HEK293 (cell line): ENCODE measurements around the gene PRADC1.

Experiments
- CTCF ChIA-PET: fragments of 350-600 bp; formaldehyde crosslinking; extraction: SDS; loops from one replicate; lab custom pipeline; 2021; ENCODE audit warnings: antibody characterized with exemption; lab: Yijun Ruan, JAX
- POLR2A ChIA-PET: fragments of 300-600 bp; formaldehyde crosslinking; extraction: SDS; loops from one replicate; lab custom pipeline; 2020; ENCODE audit warnings: antibody characterized with exemption, inconsistent platforms; lab: Yijun Ruan, JAX
- H3K27ac ChIP-seq: fragments of 200-500 bp; sonication (Bioruptor generic); 2 replicates; pipeline ENCODE4 v1.5.1; 2014; ENCODE audit warnings: low read depth, low read length, control low read depth, inconsistent platforms; ENCODE audit errors: extremely low read depth
- H3K36me3 ChIP-seq, 2 experiments: fragments of 200-500 bp in 1 of 2; sonication (Bioruptor generic) in 1 of 2; 1 replicate in 1 of 2; 2 replicates in 1 of 2; pipeline ENCODE4 v1.5.1; 2014 to 2017; ENCODE audit warnings: inconsistent platforms in 2 of 2, low read length in 2 of 2; ENCODE audit not compliant: control insufficient read depth in 2 of 2, insufficient read depth in 1 of 2
- H3K4me1 ChIP-seq: fragments of 200-500 bp; sonication (Bioruptor generic); 2 replicates; pipeline ENCODE4 v1.5.1; 2014; ENCODE audit warnings: mild to moderate bottlenecking, low read length, inconsistent platforms; ENCODE audit not compliant: control insufficient read depth, insufficient read depth
- H3K4me3 ChIP-seq: 2 replicates; pipeline ENCODE4 v1.5.1; 2011; ENCODE audit warnings: low read depth, mild to moderate bottlenecking, control low read depth, low read length, moderate library complexity
- H3K9me3 ChIP-seq: fragments of 200-500 bp; sonication (Bioruptor generic); 2 replicates; pipeline ENCODE4 v1.5.1; 2014; ENCODE audit warnings: low read depth, low read length, inconsistent platforms; ENCODE audit not compliant: control insufficient read depth, insufficient read depth
- KLF7 ChIP-seq: fragments of 450-650 bp; formaldehyde crosslinking; IDR thresholded peaks from 2 replicates; pipeline ENCODE4 v1.5.1; 2016; ENCODE audit warnings: missing biosample characterization, missing genetic modification characterization, borderline replicate concordance
- OVOL3 ChIP-seq: fragments of 450-650 bp; formaldehyde crosslinking; IDR thresholded peaks from 2 replicates; pipeline ENCODE4 v1.5.1; 2016; ENCODE audit warnings: missing biosample characterization, missing genetic modification characterization
- SCRT1 ChIP-seq: fragments of 450-650 bp; formaldehyde crosslinking; IDR thresholded peaks from 2 replicates; pipeline ENCODE4 v1.5.1; 2016; ENCODE audit warnings: missing biosample characterization, missing genetic modification characterization, borderline replicate concordance
- SP7 ChIP-seq: fragments of 450-650 bp; formaldehyde crosslinking; IDR thresholded peaks from 2 replicates; pipeline ENCODE4 v1.5.1; 2016; ENCODE audit warnings: missing biosample characterization, missing genetic modification characterization
- ZBTB1 ChIP-seq: fragments of 450-650 bp; formaldehyde crosslinking; IDR thresholded peaks from 2 replicates; pipeline ENCODE4 v1.5.1; 2016; ENCODE audit warnings: missing biosample characterization, missing genetic modification characterization
- ZBTB10 ChIP-seq: fragments of 450-650 bp; formaldehyde crosslinking; IDR thresholded peaks from 2 replicates; pipeline ENCODE4 v1.5.1; 2016; ENCODE audit warnings: missing biosample characterization, missing genetic modification characterization
- ZBTB48 ChIP-seq: fragments of 450-650 bp; formaldehyde crosslinking; IDR thresholded peaks from 2 replicates; pipeline ENCODE4 v1.5.1; 2016; ENCODE audit warnings: missing biosample characterization, missing genetic modification characterization
- ZFHX2 ChIP-seq: fragments of 450-650 bp; formaldehyde crosslinking; conservative IDR thresholded peaks from 2 replicates; pipeline ENCODE4 v1.5.1; 2016; ENCODE audit warnings: missing biosample characterization, missing genetic modification characterization
- ZNF2 ChIP-seq: fragments of 450-650 bp; formaldehyde crosslinking; IDR thresholded peaks from 2 replicates; pipeline ENCODE4 v1.5.1; 2016; ENCODE audit warnings: missing biosample characterization, missing genetic modification characterization
- ZNF311 ChIP-seq: fragments of 450-650 bp; formaldehyde crosslinking; IDR thresholded peaks from 2 replicates; pipeline ENCODE4 v1.5.1; 2017; ENCODE audit warnings: missing biosample characterization, missing genetic modification characterization, borderline replicate concordance
- ZNF335 ChIP-seq: fragments of 450-650 bp; formaldehyde crosslinking; conservative IDR thresholded peaks from 2 replicates; pipeline ENCODE4 v1.5.1; 2016; ENCODE audit warnings: missing biosample characterization, missing genetic modification characterization
- ZNF416 ChIP-seq: fragments of 450-650 bp; formaldehyde crosslinking; IDR thresholded peaks from 2 replicates; pipeline ENCODE4 v1.5.1; 2016; ENCODE audit warnings: missing biosample characterization, missing genetic modification characterization
- ZNF548 ChIP-seq: fragments of 450-650 bp; formaldehyde crosslinking; IDR thresholded peaks from 2 replicates; pipeline ENCODE4 v1.5.1; 2016; ENCODE audit warnings: missing biosample characterization, missing genetic modification characterization
- ZNF571 ChIP-seq: fragments of 450-650 bp; formaldehyde crosslinking; IDR thresholded peaks from 2 replicates; pipeline ENCODE4 v1.5.0; 2017; ENCODE audit warnings: missing biosample characterization, missing genetic modification characterization
- ZNF600 ChIP-seq: fragments of 450-650 bp; formaldehyde crosslinking; IDR thresholded peaks from 2 replicates; pipeline ENCODE4 v1.5.1; 2016; ENCODE audit warnings: missing biosample characterization, missing genetic modification characterization
- ZNF629 ChIP-seq: fragments of 450-650 bp; formaldehyde crosslinking; IDR thresholded peaks from 2 replicates; pipeline ENCODE4 v1.5.1; 2017; ENCODE audit warnings: missing biosample characterization, missing genetic modification characterization
- ZNF645 ChIP-seq: fragments of 450-650 bp; formaldehyde crosslinking; IDR thresholded peaks from 2 replicates; pipeline ENCODE4; 2016; ENCODE audit warnings: missing biosample characterization, missing genetic modification characterization
- ZNF660 ChIP-seq: fragments of 450-650 bp; IDR thresholded peaks from 2 replicates; pipeline ENCODE4 v1.5.1; 2018; ENCODE audit warnings: missing biosample characterization, mild to moderate bottlenecking, missing genetic modification characterization
- ZNF707 ChIP-seq: fragments of 450-650 bp; formaldehyde crosslinking; IDR thresholded peaks from 2 replicates; pipeline ENCODE4 v1.5.1; 2016; ENCODE audit warnings: missing biosample characterization, missing genetic modification characterization
- ZNF777 ChIP-seq: fragments of 450-650 bp; formaldehyde crosslinking; IDR thresholded peaks from 2 replicates; pipeline ENCODE4 v1.5.1; 2017; ENCODE audit warnings: missing biosample characterization, missing genetic modification characterization, borderline replicate concordance
- ZNF785 ChIP-seq: fragments of 450-650 bp; formaldehyde crosslinking; IDR thresholded peaks from 2 replicates; pipeline ENCODE4 v1.5.1; 2016; ENCODE audit warnings: missing biosample characterization, missing genetic modification characterization
- ZSCAN30 ChIP-seq: fragments of 450-650 bp; IDR thresholded peaks from 2 replicates; pipeline ENCODE4 v1.5.1; 2018; ENCODE audit warnings: missing biosample characterization, mild to moderate bottlenecking, missing genetic modification characterization, moderate library complexity
- TF ChIP-seq, protein P1 (sequence below): fragments of 450-650 bp; formaldehyde crosslinking; IDR thresholded peaks from 2 replicates; pipeline ENCODE4 v1.5.1; 2016; ENCODE audit warnings: missing biosample characterization, missing genetic modification characterization
- TF ChIP-seq, protein P2 (sequence below): fragments of 450-650 bp; formaldehyde crosslinking; IDR thresholded peaks from 2 replicates; pipeline ENCODE4 v1.5.1; 2016; ENCODE audit warnings: missing biosample characterization, missing genetic modification characterization, low read depth

Gene PRADC1

GRCh38 chr2:73233932-73234832, 1.1 kb upstream of the PRADC1 start, which contains the start of gene CCT7 (continued):
- TF ChIP-seq ZNF629 (tag by site-specific recombination) (peak; percentile 48; the same call in 1 of the 2 replicates), ZBTB48 (tag by site-specific recombination) (peak; percentile 12; the same call in 1 of the 2 replicates), ZSCAN30 (tag by site-specific recombination) (0 out of 2 replicates have a peak, but pooled peaks have one; percentile 38), ZNF660 (tag by site-specific recombination) (peak; percentile 61; the same call in 1 of the 2 replicates), ZNF785 (no peak), OVOL3 (tag by site-specific recombination) (peak; percentile 45; the same call in 1 of the 2 replicates), ZNF335 (tag by site-specific recombination) (peak; percentile 88), ZNF416 (tag by site-specific recombination) (no peak), SCRT1 (tag by site-specific recombination) (no peak), ZNF707 (tag by site-specific recombination) (no peak), SP7 (tag by site-specific recombination) (0 out of 2 replicates have a peak, but pooled peaks have one; percentile 54), ZNF600 (tag by site-specific recombination) (0 out of 2 replicates have a peak, but pooled peaks have one; percentile 3), ZNF2 (tag by site-specific recombination) (peak; percentile 22; the same call in 1 of the 2 replicates), ZFHX2 (no peak)
- TF ChIP-seq, protein P1, sequence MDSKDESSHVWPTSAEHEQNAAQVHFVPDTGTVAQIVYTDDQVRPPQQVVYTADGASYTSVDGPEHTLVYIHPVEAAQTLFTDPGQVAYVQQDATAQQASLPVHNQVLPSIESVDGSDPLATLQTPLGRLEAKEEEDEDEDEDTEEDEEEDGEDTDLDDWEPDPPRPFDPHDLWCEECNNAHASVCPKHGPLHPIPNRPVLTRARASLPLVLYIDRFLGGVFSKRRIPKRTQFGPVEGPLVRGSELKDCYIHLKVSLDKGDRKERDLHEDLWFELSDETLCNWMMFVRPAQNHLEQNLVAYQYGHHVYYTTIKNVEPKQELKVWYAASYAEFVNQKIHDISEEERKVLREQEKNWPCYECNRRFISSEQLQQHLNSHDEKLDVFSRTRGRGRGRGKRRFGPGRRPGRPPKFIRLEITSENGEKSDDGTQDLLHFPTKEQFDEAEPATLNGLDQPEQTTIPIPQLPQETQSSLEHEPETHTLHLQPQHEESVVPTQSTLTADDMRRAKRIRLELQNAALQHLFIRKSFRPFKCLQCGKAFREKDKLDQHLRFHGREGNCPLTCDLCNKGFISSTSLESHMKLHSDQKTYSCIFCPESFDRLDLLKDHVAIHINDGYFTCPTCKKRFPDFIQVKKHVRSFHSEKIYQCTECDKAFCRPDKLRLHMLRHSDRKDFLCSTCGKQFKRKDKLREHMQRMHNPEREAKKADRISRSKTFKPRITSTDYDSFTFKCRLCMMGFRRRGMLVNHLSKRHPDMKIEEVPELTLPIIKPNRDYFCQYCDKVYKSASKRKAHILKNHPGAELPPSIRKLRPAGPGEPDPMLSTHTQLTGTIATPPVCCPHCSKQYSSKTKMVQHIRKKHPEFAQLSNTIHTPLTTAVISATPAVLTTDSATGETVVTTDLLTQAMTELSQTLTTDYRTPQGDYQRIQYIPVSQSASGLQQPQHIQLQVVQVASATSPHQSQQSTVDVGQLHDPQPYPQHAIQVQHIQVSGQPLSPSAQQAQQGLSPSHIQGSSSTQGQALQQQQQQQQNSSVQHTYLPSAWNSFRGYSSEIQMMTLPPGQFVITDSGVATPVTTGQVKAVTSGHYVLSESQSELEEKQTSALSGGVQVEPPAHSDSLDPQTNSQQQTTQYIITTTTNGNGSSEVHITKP (tag by site-specific recombination), result peak; percentile 16; the same call in 1 of the 2 replicates

DNA sequence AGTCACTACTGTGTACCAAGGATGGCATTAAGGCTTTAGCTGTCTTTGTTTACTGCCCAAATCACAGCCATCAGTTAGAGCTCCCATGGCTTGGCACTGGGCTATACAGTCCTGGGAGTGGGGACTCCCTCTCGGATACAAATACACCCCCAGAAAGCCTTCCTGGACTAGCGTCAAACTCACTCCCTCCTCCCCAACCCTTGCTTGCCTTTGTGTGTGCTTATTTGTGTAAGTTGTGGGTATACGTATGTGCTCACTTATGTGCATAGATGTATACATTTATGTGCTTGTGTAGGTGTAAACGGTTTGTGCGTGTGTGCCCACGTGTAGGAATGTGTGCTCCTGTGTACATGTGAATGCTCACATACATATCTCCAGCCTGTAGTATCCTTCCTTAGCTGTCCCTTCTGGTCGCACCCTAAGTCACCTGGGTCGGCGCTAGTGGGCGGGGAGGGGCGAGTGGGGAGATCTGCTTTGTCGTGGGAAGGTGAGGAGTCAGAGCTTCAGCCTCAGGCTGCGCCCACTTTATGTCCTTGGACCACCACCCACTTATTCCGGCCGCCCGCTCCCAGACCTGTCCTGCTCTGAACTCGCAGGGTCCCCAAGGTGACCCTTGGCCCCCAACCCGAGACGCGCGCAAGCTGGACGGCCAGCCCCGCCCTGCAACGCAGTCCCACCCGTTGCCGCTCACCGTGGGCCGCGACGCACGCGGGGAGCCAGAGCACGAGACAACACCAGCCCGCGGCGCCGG, 461 bp downstream of the PRADC1 start:
- Histone ChIP-seq H3K27ac (no peak overlapping the region), H3K9me3 (no peaks in the 10 kb centered on the region), H3K36me3 (peaks cover 6 to 46% of the 10 kb centered on the region in 2 experiments; a peak in 2 of 3 replicates), H3K4me1 (peaks cover 12% of the 10 kb centered on the region; the same call in 1 of the 2 replicates), H3K4me3 (peak overlapping the region; percentile 71)
- CTCF ChIA-PET, result interaction anchor here (0.7 to 2.0 kb wide), 3 partner anchors 20 to 332 kb away, joined by 3 to 11 read pairs (median 6); no protein-coding TSS in a partner anchor
- POLR2A ChIA-PET, result interaction anchor here (0.6 to 3.7 kb wide), 15 partner anchors 8 to 154 kb away, joined by 3 to 33 read pairs (median 12); partner anchors contain the start of genes ALMS1 and FBXO41
- TF ChIP-seq ZBTB1 (tag by site-specific recombination), result no peak
- TF ChIP-seq, protein P2, sequence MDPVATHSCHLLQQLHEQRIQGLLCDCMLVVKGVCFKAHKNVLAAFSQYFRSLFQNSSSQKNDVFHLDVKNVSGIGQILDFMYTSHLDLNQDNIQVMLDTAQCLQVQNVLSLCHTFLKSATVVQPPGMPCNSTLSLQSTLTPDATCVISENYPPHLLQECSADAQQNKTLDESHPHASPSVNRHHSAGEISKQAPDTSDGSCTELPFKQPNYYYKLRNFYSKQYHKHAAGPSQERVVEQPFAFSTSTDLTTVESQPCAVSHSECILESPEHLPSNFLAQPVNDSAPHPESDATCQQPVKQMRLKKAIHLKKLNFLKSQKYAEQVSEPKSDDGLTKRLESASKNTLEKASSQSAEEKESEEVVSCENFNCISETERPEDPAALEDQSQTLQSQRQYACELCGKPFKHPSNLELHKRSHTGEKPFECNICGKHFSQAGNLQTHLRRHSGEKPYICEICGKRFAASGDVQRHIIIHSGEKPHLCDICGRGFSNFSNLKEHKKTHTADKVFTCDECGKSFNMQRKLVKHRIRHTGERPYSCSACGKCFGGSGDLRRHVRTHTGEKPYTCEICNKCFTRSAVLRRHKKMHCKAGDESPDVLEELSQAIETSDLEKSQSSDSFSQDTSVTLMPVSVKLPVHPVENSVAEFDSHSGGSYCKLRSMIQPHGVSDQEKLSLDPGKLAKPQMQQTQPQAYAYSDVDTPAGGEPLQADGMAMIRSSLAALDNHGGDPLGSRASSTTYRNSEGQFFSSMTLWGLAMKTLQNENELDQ, result no peak
- no peak for TF ChIP-seq ZNF548 (tag by site-specific recombination)
- 0 out of 2 replicates have a peak, but pooled peaks have one; percentile 22 for TF ChIP-seq ZBTB10 (tag by site-specific recombination)
- no peak for TF ChIP-seq ZNF571
- TF ChIP-seq ZNF645, result no peak
- peak; percentile 37; the same call in 1 of the 2 replicates for TF ChIP-seq ZBTB48 (tag by site-specific recombination)
- no peak for TF ChIP-seq ZNF777 (tag by site-specific recombination)
- TF ChIP-seq KLF7 (tag by site-specific recombination), result no peak
- no peak for TF ChIP-seq ZNF311 (tag by site-specific recombination)
